K562 (cell line): ENCODE measurements around the gene GPR50. TPM values are rescaled to one million over a fixed set of nuclear protein-coding genes. Genes with fewer than 3 reads are reported as not detected.

Experiments used
- ATAC-seq: fragments of 200-7000 bp; cut with Tn5 transposase; 3 replicates; pipeline ENCODE4 v1.9.1; 2020; ENCODE audit warnings: moderate library complexity
- BruUV-seq: library from RNA; stranded (reverse); fragments of 400-500 nt; replicated peaks from 2 replicates; lab custom pipeline; 2021; lab: Mats Ljungman, UMichigan
- CTCF ChIA-PET: fragments of 300-600 bp; formaldehyde crosslinking; extraction: SDS; loops from one replicate; lab custom pipeline; 2021; ENCODE audit warnings: low intra/inter-chr PET ratio; lab: Yijun Ruan, JAX
- POLR2A ChIA-PET: fragments of 300-600, 350-650 bp; sonication (Branson Sonifier 250); formaldehyde crosslinking; extraction: SDS; loops from one replicate; lab custom pipeline; 2021; ENCODE audit warnings: antibody characterized with exemption, inconsistent platforms; lab: Yijun Ruan, JAX
- DNase-seq, 4 experiments: peaks; one replicate each; pipeline versions ENCODE4 v3.0.0 to v3.0.0-alpha.2; 2011 to 2018; ENCODE audit warnings: low spot score in 3 of 4, mixed read lengths in 3 of 4; ENCODE audit errors: extremely low read depth in 1 of 4
- FAIRE-seq: peaks from 2 replicates; lab custom pipeline; 2011; peaks lifted over from hg19 to GRCh38; lab: Jason Lieb, UNC
- H2AFZ ChIP-seq: 2 replicates; pipeline ENCODE4 v1.6.0; 2011; ENCODE audit warnings: low read depth, low read length, control low read depth, inconsistent platforms
- H3K27ac ChIP-seq: fragments of 200-600 bp; 3 replicates; pipeline ENCODE4 v1.8.0; 2011; ENCODE audit warnings: low read depth, mild to moderate bottlenecking, control low read depth, inconsistent platforms, low read length, moderate library complexity, mixed read lengths; ENCODE audit errors: extremely low read depth
- H3K27me3 ChIP-seq, 2 experiments: fragments of 300-600 bp in 1 of 2; 2 replicates in 1 of 2; 3 replicates in 1 of 2; pipeline versions ENCODE4 v1.6.0 to v1.8.0; 2011; ENCODE audit warnings: inconsistent platforms in 2 of 2, low read length in 2 of 2, mild to moderate bottlenecking in 1 of 2, mixed read lengths in 1 of 2, moderate library complexity in 1 of 2; ENCODE audit not compliant: control insufficient read depth in 2 of 2, insufficient read depth in 2 of 2
- H3K36me3 ChIP-seq: fragments of 300-600 bp; 3 replicates; pipeline ENCODE4 v1.8.0; 2011; ENCODE audit warnings: mild to moderate bottlenecking, low read length, inconsistent platforms; ENCODE audit not compliant: control insufficient read depth, insufficient read depth
- H3K4me1 ChIP-seq, 2 experiments: fragments of 200-600 bp in 1 of 2; replicated peaks in 1 of 2; 2 replicates in 1 of 2; 3 replicates in 1 of 2; pipeline versions ENCODE4 v1.5.1 to v1.8.0; 2011; ENCODE audit warnings: inconsistent platforms in 2 of 2, low read length in 2 of 2, mild to moderate bottlenecking in 1 of 2, mixed read lengths in 1 of 2, moderate library complexity in 1 of 2; ENCODE audit not compliant: control insufficient read depth in 2 of 2, insufficient read depth in 2 of 2
- H3K4me2 ChIP-seq: 2 replicates; pipeline ENCODE4 v1.6.1; 2011; ENCODE audit warnings: low read length, control low read depth, inconsistent platforms, mixed read lengths; ENCODE audit not compliant: insufficient read depth
- H3K4me3 ChIP-seq: fragments of 200-600 bp; sonication (generic), shearing (Covaris generic); 2 replicates; pipeline ENCODE4 v1.5.1; 2016; ENCODE audit warnings: control low read depth, inconsistent platforms
- H3K79me2 ChIP-seq: fragments of 200-600 bp; 3 replicates; pipeline ENCODE4 v1.8.0; 2011; ENCODE audit warnings: low read length, inconsistent platforms; ENCODE audit not compliant: control insufficient read depth, insufficient read depth
- H3K9ac ChIP-seq, 2 experiments: 2 replicates each; pipeline versions ENCODE4 v1.6.0 to v1.6.1; 2011; ENCODE audit warnings: low read depth in 2 of 2, low read length in 2 of 2, control low read depth in 1 of 2, inconsistent platforms in 1 of 2, mild to moderate bottlenecking in 1 of 2, mixed read lengths in 1 of 2; ENCODE audit not compliant: insufficient read depth in 1 of 2
- H3K9me1 ChIP-seq: one replicate; pipeline ENCODE4 v1.6.0; 2011; ENCODE audit warnings: inconsistent platforms, mild to moderate bottlenecking, low read length, moderate library complexity; ENCODE audit not compliant: control insufficient read depth, insufficient read depth
- H3K9me3 ChIP-seq: replicated peaks from 2 replicates; pipeline ENCODE4 v1.5.1; 2011; ENCODE audit warnings: low read depth, low read length, inconsistent platforms; ENCODE audit not compliant: control insufficient read depth, insufficient read depth
- H4K20me1 ChIP-seq: replicated peaks from 2 replicates; pipeline ENCODE4 v1.6.1; 2011; ENCODE audit warnings: low read length, inconsistent platforms, mixed read lengths; ENCODE audit not compliant: control insufficient read depth, insufficient read depth
- CBFA2T3 ChIP-seq: fragments of 450-650 bp; IDR thresholded peaks from 2 replicates; pipeline ENCODE4 v1.6.1; 2017
- HINFP ChIP-seq: fragments of 450-650 bp; conservative IDR thresholded peaks from 2 replicates; pipeline ENCODE4 v1.6.1; 2016; ENCODE audit warnings: missing genetic modification characterization, low read depth, mild to moderate bottlenecking, control low read depth, missing compliant biosample characterization
- JUND ChIP-seq, 2 experiments: IDR thresholded peaks; 2 replicates in 1 of 2; 3 replicates in 1 of 2; pipeline ENCODE4 v1.6.1; 2011; ENCODE audit warnings: borderline replicate concordance in 2 of 2, low read depth in 2 of 2, low read length in 2 of 2, improper control_type of control experiment in 1 of 2, missing biosample characterization in 1 of 2, missing genetic modification characterization in 1 of 2, missing genetic modification reagents in 1 of 2
- NFE2L1 ChIP-seq: fragments of 450-650 bp; IDR thresholded peaks from 2 replicates; pipeline ENCODE4 v1.6.1; 2016; ENCODE audit warnings: missing genetic modification characterization, low read depth, mild to moderate bottlenecking, missing compliant biosample characterization, moderate library complexity, borderline replicate concordance
- RBM39 ChIP-seq: fragments of 200-400 bp; formaldehyde crosslinking; optimal IDR thresholded peaks from 2 replicates; pipeline ENCODE3; 2018; ENCODE audit warnings: low read depth, low read length
- WHSC1 ChIP-seq: IDR thresholded peaks from one replicate; pipeline ENCODE4 v1.6.1; 2012; ENCODE audit warnings: low read length, control low read depth, inconsistent platforms
- ZHX1 ChIP-seq: fragments of 150-350 bp; conservative IDR thresholded peaks from 2 replicates; pipeline ENCODE4 v1.6.1; 2014; ENCODE audit warnings: low read length
- ZNF75A ChIP-seq: fragments of 450-650 bp; formaldehyde crosslinking; IDR thresholded peaks from 2 replicates; pipeline ENCODE4 v1.4.0; 2020; ENCODE audit warnings: mild to moderate bottlenecking
- ZSCAN32 ChIP-seq: fragments of 450-650 bp; formaldehyde crosslinking; IDR thresholded peaks from 2 replicates; pipeline ENCODE4 v1.4.0; 2020; ENCODE audit warnings: mild to moderate bottlenecking, moderate library complexity
- WGBS: fragments of 100-300 bp; shearing (Covaris generic); methylation state at CpG from one replicate; pipeline ENCODE4 v1.1.6; 2016; ENCODE audit warnings: low coverage, mixed read lengths; ENCODE audit not compliant: insufficient coverage; ENCODE audit errors: missing lambda C conversion rate; 5-methylcytosine and 5-hydroxymethylcytosine counted together
- in situ Hi-C: fragments of 300-500 bp; cut with MboI; formaldehyde crosslinking; loops from 4 replicates; pipeline ENCODE4 v1.15.0; 2018; ENCODE audit warnings: inconsistent platforms, mixed read lengths
- intact Hi-C: fragments of 100-400 bp; cut with micrococcal nuclease; formaldehyde crosslinking; loops from 2 replicates; pipeline ENCODE4 v1.14.2; 2022
- polyA plus RNA-seq, 8 experiments: library from polyadenylated mRNA; depleted of rRNA in 4 of 8; stranded (reverse) in 5 of 8; unstranded in 3 of 8; fragments of >200 nt; fragmentation: Nextera tagmentation in 2 of 8; fragmentation: Illumina TruSeq in 1 of 8; extraction: Ambion mirVana in 2 of 8; extraction: Trizol in 1 of 8; gene quantifications; 2 replicates each; pipeline versions ENCODE4 v1.2.1 to v1.2.3, GENCODE V29; 2011 to 2014; ENCODE audit warnings: inconsistent platforms in 1 of 8, missing spikeins in 1 of 8
- total RNA-seq, 7 experiments: library from RNA; depleted of rRNA in 6 of 7; stranded (reverse); fragments of >200 nt in 6 of 7; fragmentation: Illumina TruSeq in 2 of 7; extraction: Trizol in 2 of 7; gene quantifications; 2 replicates each; pipeline versions ENCODE4 v1.2.1 to v1.2.3, GENCODE V29; 2011 to 2021; ENCODE audit warnings: low replicate concordance in 1 of 7

Gene GPR50
- total and polyA plus RNA-seq, 9 of the 15 experiments (the other 6 are each of a cell fraction or from before 2014, with no cell fraction given), result 0.03 TPM; not detected in 8

- ATAC-seq, result no peak
- Histone ChIP-seq H3K36me3 (no peaks in the 10 kb centered on the region), H3K4me2 (no peak overlapping the region), H3K9ac (no peak overlapping the region), H3K4me3 (no peak overlapping the region), H3K4me1 (peaks cover 0 to 10% of the 10 kb centered on the region in 2 experiments; a peak in 1 of 5 replicates), H4K20me1 (no peaks in the 10 kb centered on the region), H3K9me1 (no peaks in the 10 kb centered on the region), H2AFZ (no peak overlapping the region), H3K27ac (no peak overlapping the region), H3K9me3 (no peaks in the 10 kb centered on the region), H3K79me2 (no peaks in the 10 kb centered on the region), H3K27me3 (peaks cover 4 to 49% of the 10 kb centered on the region in 2 experiments; a peak in 4 of 5 replicates)
- 25% methylated on average over 13 of the region's 54 CpGs for WGBS
- in situ Hi-C loops, result no loop called here
- no peak for TF ChIP-seq RBM39
- no peak for TF ChIP-seq CBFA2T3
- no peak for TF ChIP-seq WHSC1
- TF ChIP-seq JUND (IDR thresholded peaks at IDR 0.05; ENCODE audit: borderline replicate concordance, low read depth, low read length), result no peak
- TF ChIP-seq JUND (tag; IDR thresholded peaks at IDR 0.05; ENCODE audit: borderline replicate concordance, low read depth, low read length), result no peak
- no peak for TF ChIP-seq ZHX1
- no peak for TF ChIP-seq HINFP (tag)
- no peak for TF ChIP-seq NFE2L1 (tag)
- TF ChIP-seq ZNF75A (CRISPR knock-in tag), result no peak
- TF ChIP-seq ZSCAN32 (CRISPR knock-in tag), result no peak
- intact Hi-C loops, result no loop called here
- peak in 1 of 4 experiments; percentile 0 for DNase-seq
- ChIA-PET POLR2A (no interaction called here), CTCF (no interaction called here)
- no TSS peak for BruUV-seq
- FAIRE-seq, result no peak
Measured at GRCh38 chrX:151175283-151176062, 911 bp upstream of the GPR50 start.
